ENCODE measurements around the gene TMEM221. TPM values are rescaled to one million over a fixed set of nuclear protein-coding genes. Genes with fewer than 3 reads are reported as not detected.

Gene TMEM221
- total and polyA plus RNA-seq, 2 donors (not counting 3 experiments of a cell fraction or from before 2014, with no cell fraction given) = 0.08 TPM; not detected in 1

DNA sequence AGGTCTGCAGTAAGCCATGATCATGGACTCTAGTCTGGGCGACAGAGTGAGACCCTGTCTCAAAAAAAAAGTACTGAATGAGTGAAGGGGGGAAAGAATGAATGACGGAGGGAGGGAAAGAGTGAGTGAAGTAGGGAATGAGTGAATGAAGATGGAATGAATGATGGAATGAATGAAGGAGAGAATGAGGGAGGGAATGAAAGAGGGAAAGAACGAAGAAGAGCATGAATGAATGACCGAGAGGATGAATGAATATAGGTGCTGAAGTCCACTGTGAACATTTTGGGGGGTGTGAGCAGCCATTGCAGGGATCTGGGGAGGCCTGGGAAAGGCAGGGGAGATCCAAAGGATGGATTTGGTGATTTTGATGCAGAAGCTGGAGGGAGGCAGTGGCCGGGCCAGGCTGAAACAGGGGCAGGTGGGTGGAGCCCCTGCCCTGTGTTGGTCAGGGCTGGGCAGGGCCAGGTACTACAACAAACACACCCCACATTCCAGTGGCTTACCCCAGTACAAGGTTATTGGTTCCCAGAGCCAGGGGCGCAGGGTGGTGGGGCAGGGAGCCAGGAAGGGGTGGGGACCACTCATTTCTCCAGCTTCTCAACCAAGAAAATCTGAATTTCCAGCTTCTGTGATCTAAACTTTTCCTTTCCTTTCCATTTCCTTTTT is 36.2 kb upstream of the TMEM221 start:
- no peaks in the 10 kb centered on the region for H3K9me3 ChIP-seq (replicated peaks; ENCODE audit: control insufficient read depth, insufficient read depth, low read length)
- no TSS peak for BruUV-seq (replicated peaks)
- H2AFZ ChIP-seq (ENCODE audit: low read depth, low read length) = no peak overlapping the region
- H3K4me2 ChIP-seq (ENCODE audit: insufficient read depth, low read length) = no peak overlapping the region
- H3K27me3 ChIP-seq (ENCODE audit: control insufficient read depth in 2 of 2, insufficient read depth in 2 of 2, low read length in 2 of 2) = no peaks in the 10 kb centered on the region
- TF ChIP-seq GATA2 (IDR thresholded peaks at IDR 0.05; ENCODE audit: insufficient read depth, insufficient read length, low read depth, low read length) (no peak), MYC (IDR thresholded peaks at IDR 0.05; ENCODE audit: low read depth, low read length) (no peak), JUN (IDR thresholded peaks at IDR 0.05; ENCODE audit: borderline replicate concordance, insufficient read depth, insufficient read length, low read depth) (no peak), POLR2A (IDR thresholded peaks at IDR 0.05; ENCODE audit: low read depth, low read length) (no peak), EZH2 (IDR thresholded peaks at IDR 0.05; ENCODE audit: borderline replicate concordance, low read depth, low read length, severe bottlenecking) (no peak), POLR2AphosphoS5 (IDR thresholded peaks at IDR 0.05; ENCODE audit: insufficient read depth, low read depth, low read length) (no peak), FOS (IDR thresholded peaks at IDR 0.05; ENCODE audit: borderline replicate concordance, insufficient read depth, low read length) (no peak)
- TF ChIP-seq, protein P1, sequence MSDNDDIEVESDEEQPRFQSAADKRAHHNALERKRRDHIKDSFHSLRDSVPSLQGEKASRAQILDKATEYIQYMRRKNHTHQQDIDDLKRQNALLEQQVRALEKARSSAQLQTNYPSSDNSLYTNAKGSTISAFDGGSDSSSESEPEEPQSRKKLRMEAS (IDR thresholded peaks at IDR 0.05; ENCODE audit: insufficient read depth, insufficient read length) = no peak
- TF ChIP-seq, protein P2, sequence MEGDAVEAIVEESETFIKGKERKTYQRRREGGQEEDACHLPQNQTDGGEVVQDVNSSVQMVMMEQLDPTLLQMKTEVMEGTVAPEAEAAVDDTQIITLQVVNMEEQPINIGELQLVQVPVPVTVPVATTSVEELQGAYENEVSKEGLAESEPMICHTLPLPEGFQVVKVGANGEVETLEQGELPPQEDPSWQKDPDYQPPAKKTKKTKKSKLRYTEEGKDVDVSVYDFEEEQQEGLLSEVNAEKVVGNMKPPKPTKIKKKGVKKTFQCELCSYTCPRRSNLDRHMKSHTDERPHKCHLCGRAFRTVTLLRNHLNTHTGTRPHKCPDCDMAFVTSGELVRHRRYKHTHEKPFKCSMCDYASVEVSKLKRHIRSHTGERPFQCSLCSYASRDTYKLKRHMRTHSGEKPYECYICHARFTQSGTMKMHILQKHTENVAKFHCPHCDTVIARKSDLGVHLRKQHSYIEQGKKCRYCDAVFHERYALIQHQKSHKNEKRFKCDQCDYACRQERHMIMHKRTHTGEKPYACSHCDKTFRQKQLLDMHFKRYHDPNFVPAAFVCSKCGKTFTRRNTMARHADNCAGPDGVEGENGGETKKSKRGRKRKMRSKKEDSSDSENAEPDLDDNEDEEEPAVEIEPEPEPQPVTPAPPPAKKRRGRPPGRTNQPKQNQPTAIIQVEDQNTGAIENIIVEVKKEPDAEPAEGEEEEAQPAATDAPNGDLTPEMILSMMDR (IDR thresholded peaks at IDR 0.05; ENCODE audit: extremely low read depth in 1 of 2, insufficient read depth in 1 of 2, low read depth in 1 of 2, low read length in 2 of 2) = no peak
- no peak overlapping the region for H3K9ac ChIP-seq (replicated peaks; ENCODE audit: extremely low read depth, insufficient read depth, low read length)
- ChIA-PET POLR2A (interaction anchor here (0.6 kb wide), 1 partner anchor 766 kb away, joined by 4 read pairs; no protein-coding TSS in a partner anchor), CTCF (interaction anchor here (0.6 to 2.1 kb wide), 2 partner anchors 11 to 170 kb away, joined by 3 to 15 read pairs; no protein-coding TSS in a partner anchor)
- no peak overlapping the region for H3K4me3 ChIP-seq (replicated peaks in 1 of 3; ENCODE audit: insufficient read depth in 1 of 3, low read depth in 1 of 3, low read length in 3 of 3)
- H3K4me1 ChIP-seq (ENCODE audit: control insufficient read depth, extremely low read depth, insufficient read depth, low read length) = peaks cover 15% of the 10 kb centered on the region
- DNase-seq (ENCODE audit: low read depth, low spot score) (no peak), FAIRE-seq (no peak)
- no peaks in the 10 kb centered on the region for H3K36me3 ChIP-seq (ENCODE audit: control insufficient read depth in 2 of 2, extremely low read depth in 1 of 2, insufficient read depth in 2 of 2, low read length in 2 of 2)
- H4K20me1 ChIP-seq (replicated peaks; ENCODE audit: control insufficient read depth, extremely low read depth, insufficient read depth, low read length) = no peaks in the 10 kb centered on the region
- H3K79me2 ChIP-seq (ENCODE audit: control insufficient read depth, insufficient read depth, low read length) = no peaks in the 10 kb centered on the region
- no peaks in the 10 kb centered on the region for H3K9me1 ChIP-seq (replicated peaks; ENCODE audit: control insufficient read depth, extremely low read depth, insufficient read depth, low read length)
- no peak overlapping the region for H3K27ac ChIP-seq (ENCODE audit: insufficient read depth, low read depth, low read length)
- intact Hi-C loops (cut with micrococcal nuclease) (no loop called here), dilution Hi-C loops (cut with MboI; ENCODE audit: extremely low pct_ligation_motif_present, low sequenced_read_pairs) (no loop called here)

All from endothelial cell of umbilical vein (primary cell).